ENCODE data around the gene PCAT7. TPM values are rescaled to one million over a fixed set of nuclear protein-coding genes. Genes with fewer than 3 reads are reported as not detected.

PCAT7 gene
- total RNA-seq, 1 experiment from 2014 or later: 4.0 TPM

GRCh38 chr9:94526271-94526670 is 28.6 kb upstream of the PCAT7 start:
- H3K4me3 Mint-ChIP-seq: no peak overlapping the region
- H3K79me2 ChIP-seq (ENCODE audit: insufficient read depth, low read length): no peaks in the 10 kb centered on the region
- H3K27me3 ChIP-seq (ENCODE audit: insufficient read depth, low read length): no peaks in the 10 kb centered on the region
- no CpG with 5 or more reads among the region's 1 CpG for WGBS (ENCODE audit: extremely low coverage, insufficient read length, low lambda C conversion rate)
- no peak overlapping the region for H3K27ac Mint-ChIP-seq
- no peak overlapping the region for H3K23ac ChIP-seq (ENCODE audit: insufficient read length, low read depth, low read length)
- H2AFZ ChIP-seq (ENCODE audit: low read length): no peak overlapping the region
- H4K91ac ChIP-seq (ENCODE audit: insufficient read length, low read depth, low read length): no peak overlapping the region
- no peak overlapping the region for H4K5ac ChIP-seq (ENCODE audit: insufficient read length, low read depth, low read length)
- no peak overlapping the region for H3K9ac ChIP-seq (ENCODE audit: extremely low read depth, insufficient read length, low read length)
- H3K4me1 ChIP-seq (ENCODE audit: insufficient read depth, low read length): no peaks in the 10 kb centered on the region
- H3K18ac ChIP-seq (ENCODE audit: insufficient read length, low read depth, low read length): no peak overlapping the region
- H3K14ac ChIP-seq (ENCODE audit: insufficient read depth, low read length): no peak overlapping the region
- no peak overlapping the region for H2AK5ac ChIP-seq (ENCODE audit: insufficient read length, low read length)
- H2BK120ac ChIP-seq (ENCODE audit: low read depth, low read length, poor library complexity, severe bottlenecking): no peak overlapping the region
- no peak overlapping the region for H3K4ac ChIP-seq (ENCODE audit: low read depth, low read length)
- H2BK20ac ChIP-seq (ENCODE audit: low read depth, low read length, poor library complexity, severe bottlenecking): no peak overlapping the region
- no peaks in the 10 kb centered on the region for H4K20me1 ChIP-seq (ENCODE audit: control insufficient read depth, insufficient read depth, insufficient read length)
- H3K23me2 ChIP-seq (ENCODE audit: insufficient read length, low read depth, low read length, poor library complexity, severe bottlenecking): no peaks in the 10 kb centered on the region
- H3K56ac ChIP-seq (ENCODE audit: insufficient read length, low read depth, low read length): no peak overlapping the region
- no peak overlapping the region for H3K27ac ChIP-seq (ENCODE audit: insufficient read length, low read depth, low read length)
- DNase-seq: no peak
- H2BK12ac ChIP-seq (ENCODE audit: insufficient read length, low read depth, low read length): no peak overlapping the region
- H3K4me1 Mint-ChIP-seq: no peaks in the 10 kb centered on the region
- H2BK15ac ChIP-seq (ENCODE audit: low read depth, low read length): no peak overlapping the region
- H3T11ph ChIP-seq (ENCODE audit: low read length): no peak overlapping the region
- H3K79me1 ChIP-seq (ENCODE audit: insufficient read depth, low read depth, low read length, poor library complexity, severe bottlenecking): no peaks in the 10 kb centered on the region
- no peaks in the 10 kb centered on the region for H3K27me3 Mint-ChIP-seq (ENCODE audit: low read depth)
- no peaks in the 10 kb centered on the region for H3K9me3 Mint-ChIP-seq
- H2BK5ac ChIP-seq (ENCODE audit: insufficient read length, low read length): no peak overlapping the region
- H3K9me3 ChIP-seq (ENCODE audit: control insufficient read depth, low read depth, low read length): no peaks in the 10 kb centered on the region
- no peak for TF ChIP-seq CTCF (conservative IDR thresholded peaks at IDR 0.05)
- no peaks in the 10 kb centered on the region for H3K36me3 Mint-ChIP-seq (ENCODE audit: insufficient read depth in 1 of 3, low read depth in 3 of 3)
- no peak overlapping the region for H3K4me2 ChIP-seq (ENCODE audit: insufficient read depth, insufficient read length, low read length)
- H4K8ac ChIP-seq (replicated peaks; ENCODE audit: insufficient read length, low read depth, low read length): no peak overlapping the region
